ENCODE data around the gene SCOC. TPM values are rescaled to one million over a fixed set of nuclear protein-coding genes. Genes with fewer than 3 reads are reported as not detected.

SCOC gene
- total RNA-seq, 1 experiment from 2014 or later = 49.2 TPM

DNA sequence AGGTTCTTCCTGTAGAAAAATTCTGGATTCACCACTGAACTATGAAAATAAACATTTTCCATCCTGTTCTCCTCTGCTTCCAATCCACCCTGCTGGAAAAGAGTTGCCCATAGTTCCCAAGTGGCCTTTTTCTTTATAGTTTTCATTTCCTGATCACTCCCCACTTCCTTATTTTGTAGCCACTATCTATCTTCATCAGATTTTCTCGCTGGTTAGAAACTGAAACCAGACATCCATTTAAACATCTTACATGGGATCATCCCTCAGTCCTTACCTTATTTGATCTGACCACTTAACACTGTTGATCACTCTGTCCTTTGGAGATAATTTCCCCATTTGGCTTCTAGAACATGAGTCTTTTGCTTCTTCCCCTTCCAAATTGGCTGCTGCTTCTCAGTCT, 42.2 kb upstream of the SCOC start:
- ChIA-PET POLR2A (interaction anchor here (0.7 kb wide), 1 partner anchor 22 kb away, joined by 4 read pairs; no protein-coding TSS in a partner anchor), CTCF (interaction anchor here (0.6 to 6.9 kb wide), 17 partner anchors 18 to 677 kb away, joined by 4 to 44 read pairs (median 7); no protein-coding TSS in a partner anchor)
- Mint-ChIP-seq H3K9me3 (ENCODE audit: unreplicated experiment) (no peaks in the 10 kb centered on the region), H3K27ac (ENCODE audit: low read depth, unreplicated experiment) (no peak overlapping the region), H3K36me3 (ENCODE audit: insufficient read depth, unreplicated experiment) (no peaks in the 10 kb centered on the region), H3K27me3 (ENCODE audit: insufficient read depth, unreplicated experiment) (no peaks in the 10 kb centered on the region), H3K4me1 (ENCODE audit: insufficient read depth, unreplicated experiment) (no peaks in the 10 kb centered on the region), H3K4me3 (ENCODE audit: unreplicated experiment) (no peak overlapping the region)
- intact Hi-C loops (cut with micrococcal nuclease) = no loop called here
- no TSS peak for BruUV-seq (replicated peaks)
- TF ChIP-seq, protein P1, sequence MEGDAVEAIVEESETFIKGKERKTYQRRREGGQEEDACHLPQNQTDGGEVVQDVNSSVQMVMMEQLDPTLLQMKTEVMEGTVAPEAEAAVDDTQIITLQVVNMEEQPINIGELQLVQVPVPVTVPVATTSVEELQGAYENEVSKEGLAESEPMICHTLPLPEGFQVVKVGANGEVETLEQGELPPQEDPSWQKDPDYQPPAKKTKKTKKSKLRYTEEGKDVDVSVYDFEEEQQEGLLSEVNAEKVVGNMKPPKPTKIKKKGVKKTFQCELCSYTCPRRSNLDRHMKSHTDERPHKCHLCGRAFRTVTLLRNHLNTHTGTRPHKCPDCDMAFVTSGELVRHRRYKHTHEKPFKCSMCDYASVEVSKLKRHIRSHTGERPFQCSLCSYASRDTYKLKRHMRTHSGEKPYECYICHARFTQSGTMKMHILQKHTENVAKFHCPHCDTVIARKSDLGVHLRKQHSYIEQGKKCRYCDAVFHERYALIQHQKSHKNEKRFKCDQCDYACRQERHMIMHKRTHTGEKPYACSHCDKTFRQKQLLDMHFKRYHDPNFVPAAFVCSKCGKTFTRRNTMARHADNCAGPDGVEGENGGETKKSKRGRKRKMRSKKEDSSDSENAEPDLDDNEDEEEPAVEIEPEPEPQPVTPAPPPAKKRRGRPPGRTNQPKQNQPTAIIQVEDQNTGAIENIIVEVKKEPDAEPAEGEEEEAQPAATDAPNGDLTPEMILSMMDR (IDR thresholded peaks at IDR 0.05; ENCODE audit: unreplicated experiment) = no peak
- no peak for DNase-seq (ENCODE audit: unreplicated experiment)

GRCh38 chr4:140331876-140332275, 41.6 kb upstream of the SCOC start:
- Mint-ChIP-seq H3K36me3 (ENCODE audit: insufficient read depth, unreplicated experiment) (no peaks in the 10 kb centered on the region), H3K4me1 (ENCODE audit: insufficient read depth, unreplicated experiment) (no peaks in the 10 kb centered on the region), H3K27ac (ENCODE audit: low read depth, unreplicated experiment) (no peak overlapping the region), H3K9me3 (ENCODE audit: unreplicated experiment) (no peaks in the 10 kb centered on the region), H3K27me3 (ENCODE audit: insufficient read depth, unreplicated experiment) (no peaks in the 10 kb centered on the region), H3K4me3 (ENCODE audit: unreplicated experiment) (no peak overlapping the region)
- POLR2A ChIA-PET = interaction anchor here (0.6 kb wide), 1 partner anchor 469 kb away, joined by 4 read pairs; no protein-coding TSS in a partner anchor
- BruUV-seq (replicated peaks) = no TSS peak
- DNase-seq (ENCODE audit: unreplicated experiment) = no peak
- TF ChIP-seq, protein P1 (IDR thresholded peaks at IDR 0.05; ENCODE audit: unreplicated experiment) = no peak
- CTCF ChIA-PET = interaction anchor here (0.9 to 6.9 kb wide), 9 partner anchors 10 to 677 kb away, joined by 3 to 44 read pairs (median 5); no protein-coding TSS in a partner anchor
- intact Hi-C loops (cut with micrococcal nuclease) = no loop called here

- no peak overlapping the region for H3K27ac Mint-ChIP-seq (ENCODE audit: low read depth, unreplicated experiment)
- TF ChIP-seq, protein P1 (IDR thresholded peaks at IDR 0.05; ENCODE audit: unreplicated experiment) = no peak
- no peaks in the 10 kb centered on the region for H3K9me3 Mint-ChIP-seq (ENCODE audit: unreplicated experiment)
- intact Hi-C loops (cut with micrococcal nuclease) = no loop called here
- H3K36me3 Mint-ChIP-seq (ENCODE audit: insufficient read depth, unreplicated experiment) = no peaks in the 10 kb centered on the region
- ChIA-PET CTCF (interaction anchor here (0.8 to 6.9 kb wide), 6 partner anchors 10 to 678 kb away, joined by 3 to 44 read pairs (median 4); no protein-coding TSS in a partner anchor), POLR2A (interaction anchor here (0.6 kb wide), 1 partner anchor 470 kb away, joined by 4 read pairs; no protein-coding TSS in a partner anchor)
- H3K4me1 Mint-ChIP-seq (ENCODE audit: insufficient read depth, unreplicated experiment) = no peaks in the 10 kb centered on the region
- H3K27me3 Mint-ChIP-seq (ENCODE audit: insufficient read depth, unreplicated experiment) = no peaks in the 10 kb centered on the region
- no peak for DNase-seq (ENCODE audit: unreplicated experiment)
- BruUV-seq (replicated peaks) = no TSS peak
- no peak overlapping the region for H3K4me3 Mint-ChIP-seq (ENCODE audit: unreplicated experiment)
These were observed 40.7 kb upstream of the SCOC start for GRCh38 chr4:140332734-140333133.

DNA sequence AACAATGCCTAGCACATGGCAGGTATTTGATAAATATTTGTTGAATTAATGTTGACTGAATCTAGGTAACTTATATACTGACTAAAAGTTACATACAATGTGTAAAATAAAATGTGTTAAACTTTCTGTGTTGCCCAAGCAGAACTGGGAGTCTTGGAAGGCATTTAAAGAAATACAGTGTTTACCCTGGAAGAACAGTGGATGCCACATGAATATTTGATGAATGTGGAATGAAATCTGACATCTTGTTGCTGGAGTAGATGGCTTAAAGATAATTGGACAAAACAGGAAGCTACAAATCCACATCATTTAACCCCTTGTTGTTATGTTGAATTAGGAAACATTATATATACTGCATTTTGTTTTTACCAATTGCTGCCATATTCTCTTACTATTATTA, 39.9 kb upstream of the SCOC start:
- no TSS peak for BruUV-seq (replicated peaks)
- ChIA-PET CTCF (interaction anchor here (0.6 to 2.2 kb wide), 3 partner anchors 520 to 711 kb away, joined by 3 to 5 read pairs (median 3); no protein-coding TSS in a partner anchor), POLR2A (interaction anchor here (1.1 kb wide), 1 partner anchor 25 kb away, joined by 3 read pairs; no protein-coding TSS in a partner anchor)
- no peak overlapping the region for H3K4me3 Mint-ChIP-seq (ENCODE audit: unreplicated experiment)
- no peaks in the 10 kb centered on the region for H3K9me3 Mint-ChIP-seq (ENCODE audit: unreplicated experiment)
- intact Hi-C loops (cut with micrococcal nuclease) = no loop called here
- H3K4me1 Mint-ChIP-seq (ENCODE audit: insufficient read depth, unreplicated experiment) = no peaks in the 10 kb centered on the region
- TF ChIP-seq, protein P1 (IDR thresholded peaks at IDR 0.05; ENCODE audit: unreplicated experiment) = no peak
- no peak for DNase-seq (ENCODE audit: unreplicated experiment)
- no peaks in the 10 kb centered on the region for H3K27me3 Mint-ChIP-seq (ENCODE audit: insufficient read depth, unreplicated experiment)
- H3K27ac Mint-ChIP-seq (ENCODE audit: low read depth, unreplicated experiment) = no peak overlapping the region
- H3K36me3 Mint-ChIP-seq (ENCODE audit: insufficient read depth, unreplicated experiment) = no peaks in the 10 kb centered on the region
